Measurements from ENCODE around the gene ATRNL1.
"Not testable (repeated sequence)": the region's sequence is repeated elsewhere in the genome, so short reads cannot be mapped to it uniquely, and the experiment has no call there.

ATRNL1 gene

GRCh38 chr10:115417585-115418265 lies 324.6 kb downstream of the ATRNL1 start:
- H3K4me3 ChIP-seq (ENCODE audit: low read depth, low read length) = no peak overlapping the region

- no peak overlapping the region for H3K4me3 ChIP-seq (ENCODE audit: low read depth, low read length)
Measured at GRCh38 chr10:115422624-115423023, 329.5 kb downstream of the ATRNL1 start.

GRCh38 chr10:115427611-115428010 lies 334.4 kb downstream of the ATRNL1 start:
- no peak overlapping the region for H3K4me3 ChIP-seq (ENCODE audit: low read depth, low read length)

- no peak overlapping the region for H3K4me3 ChIP-seq (ENCODE audit: low read depth, low read length)
Measured at GRCh38 chr10:115432188-115432819, 339.1 kb downstream of the ATRNL1 start.

- no peak overlapping the region for H3K4me3 ChIP-seq (ENCODE audit: low read depth, low read length)
Measured at GRCh38 chr10:115436999-115437398, 343.8 kb downstream of the ATRNL1 start.

- no peak overlapping the region for H3K4me3 ChIP-seq (ENCODE audit: low read depth, low read length)
Measured at GRCh38 chr10:115441907-115442545, 348.9 kb downstream of the ATRNL1 start.

- no peak overlapping the region for H3K4me3 ChIP-seq (ENCODE audit: low read depth, low read length)
Measured at GRCh38 chr10:115456812-115457211, 363.6 kb downstream of the ATRNL1 start.

GRCh38 chr10:115483294-115483693 lies 390.1 kb downstream of the ATRNL1 start:
- H3K4me3 ChIP-seq (ENCODE audit: low read depth, low read length) = no peak overlapping the region

- H3K4me3 ChIP-seq (ENCODE audit: low read depth, low read length) = no peak overlapping the region
Measured at GRCh38 chr10:115491526-115492140, 398.5 kb downstream of the ATRNL1 start.

- no peak overlapping the region for H3K4me3 ChIP-seq (ENCODE audit: low read depth, low read length)
Measured at GRCh38 chr10:115503546-115503945, 410.4 kb downstream of the ATRNL1 start.

- H3K4me3 ChIP-seq (ENCODE audit: low read depth, low read length) = no peak overlapping the region
Measured at GRCh38 chr10:115514895-115515294, 421.7 kb downstream of the ATRNL1 start.

- H3K4me3 ChIP-seq (ENCODE audit: low read depth, low read length) = no peak overlapping the region
Measured at GRCh38 chr10:115525141-115525540, 432.0 kb downstream of the ATRNL1 start.

- not testable (repeated sequence) for H3K4me3 ChIP-seq (ENCODE audit: low read depth, low read length)
Measured at GRCh38 chr10:115527682-115528081, 434.5 kb downstream of the ATRNL1 start.

- not testable (repeated sequence) for H3K4me3 ChIP-seq (ENCODE audit: low read depth, low read length)
Measured at GRCh38 chr10:115536401-115536800, 443.2 kb downstream of the ATRNL1 start.

- H3K4me3 ChIP-seq (ENCODE audit: low read depth, low read length) = no peak overlapping the region
Measured at GRCh38 chr10:115539142-115539762, 446.1 kb downstream of the ATRNL1 start.

GRCh38 chr10:115555887-115556402 lies 462.8 kb downstream of the ATRNL1 start:
- no peak overlapping the region for H3K4me3 ChIP-seq (ENCODE audit: low read depth, low read length)

GRCh38 chr10:115558252-115558651 lies 465.1 kb downstream of the ATRNL1 start:
- no peak overlapping the region for H3K4me3 ChIP-seq (ENCODE audit: low read depth, low read length)

- H3K4me3 ChIP-seq (ENCODE audit: low read depth, low read length) = no peak overlapping the region
Measured at GRCh38 chr10:115566867-115567266, 473.7 kb downstream of the ATRNL1 start.

- H3K4me3 ChIP-seq (ENCODE audit: low read depth, low read length) = no peak overlapping the region
Measured at GRCh38 chr10:115572740-115573455, 479.7 kb downstream of the ATRNL1 start.

- H3K4me3 ChIP-seq (ENCODE audit: low read depth, low read length) = no peak overlapping the region
Measured at GRCh38 chr10:115580239-115580638, 487.1 kb downstream of the ATRNL1 start.

Measured in iPS-11a (cell line).